Activated T-helper 17 cell treated with anti-CD3 and anti-CD28 coated beads, Interleukin-2, amount 50 U/mL, for 72 hours (primary cell): ENCODE results near the gene PIF1. TPM values are rescaled to one million over a fixed set of nuclear protein-coding genes. Genes with fewer than 3 reads are reported as not detected.

Experiments used
- ATAC-seq: fragments of 150-1000 bp; cut with Tn5 transposase; replicated peaks from 2 replicates; pipeline ENCODE4 v1.10.0; 2021; ENCODE audit warnings: mild to moderate bottlenecking, moderate library complexity
- H3K27ac Mint-ChIP-seq: one replicate; pipeline ENCODE4 v1.8.0; 2022; ENCODE audit warnings: mixed read lengths
- H3K27me3 Mint-ChIP-seq: one replicate; pipeline ENCODE4 v1.8.0; 2022; ENCODE audit warnings: mixed read lengths
- H3K36me3 Mint-ChIP-seq: one replicate; pipeline ENCODE4 v1.8.0; 2022; ENCODE audit warnings: low read depth, mild to moderate bottlenecking, mixed read lengths
- H3K4me1 Mint-ChIP-seq: one replicate; pipeline ENCODE4 v1.8.0; 2022; ENCODE audit warnings: mixed read lengths
- H3K4me3 Mint-ChIP-seq: one replicate; pipeline ENCODE4 v1.8.0; 2022; ENCODE audit warnings: mild to moderate bottlenecking, mixed read lengths
- H3K9me3 Mint-ChIP-seq: one replicate; pipeline ENCODE4 v1.8.0; 2022; ENCODE audit warnings: mixed read lengths
- total RNA-seq, 2 donors: library from RNA; stranded (reverse); gene quantifications; one replicate each; pipeline ENCODE4 v1.2.3, GENCODE V29; 2022

The PIF1 gene
- total RNA-seq, 2 donors from 2014 or later = 44.4 to 53.1 TPM

DNA sequence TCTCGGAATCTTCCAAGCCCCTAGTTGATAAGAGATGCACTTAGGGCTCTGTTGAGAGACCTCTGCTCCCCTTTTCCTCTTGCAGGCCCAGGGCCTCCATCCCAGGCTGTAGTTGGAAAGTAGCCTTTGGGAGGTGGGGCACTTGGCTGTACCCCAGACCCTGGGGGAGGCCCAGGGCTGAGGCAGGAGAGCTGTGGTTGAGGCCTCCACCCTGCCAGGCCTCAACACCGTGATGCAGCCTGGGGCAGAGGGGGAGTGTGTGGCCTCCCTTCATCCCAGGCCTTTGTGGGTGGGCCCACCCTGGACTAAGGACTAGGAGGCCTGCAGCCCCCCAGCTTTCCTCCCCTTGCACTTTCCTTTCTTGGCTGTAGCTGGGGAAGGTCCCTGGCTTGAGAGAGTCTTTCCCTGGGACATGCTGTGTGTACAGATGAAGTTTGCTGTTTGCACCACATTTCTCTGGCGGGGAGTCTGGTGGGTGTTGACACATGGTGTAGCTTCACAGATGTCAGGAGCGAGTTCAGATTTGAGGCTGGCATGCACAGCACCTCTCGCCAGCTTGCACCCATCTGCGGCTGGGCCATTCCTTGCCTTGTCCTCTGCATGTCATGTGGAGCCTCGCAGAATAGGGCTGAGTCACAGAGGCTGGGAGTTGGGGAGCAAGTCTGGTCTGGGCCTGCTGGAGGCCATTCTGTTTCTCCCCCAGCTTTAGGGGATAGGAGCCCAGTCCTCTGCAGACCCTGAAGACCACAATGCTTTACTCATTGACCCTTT is 29.9 kb upstream of the PIF1 start:
- Mint-ChIP-seq H3K27ac (peak overlapping the region; percentile 95), H3K36me3 (peaks cover 99% of the 10 kb centered on the region), H3K27me3 (no peaks in the 10 kb centered on the region), H3K4me1 (peaks cover 57% of the 10 kb centered on the region), H3K4me3 (peak overlapping the region; percentile 25), H3K9me3 (no peaks in the 10 kb centered on the region)
- no peak for ATAC-seq

DNA sequence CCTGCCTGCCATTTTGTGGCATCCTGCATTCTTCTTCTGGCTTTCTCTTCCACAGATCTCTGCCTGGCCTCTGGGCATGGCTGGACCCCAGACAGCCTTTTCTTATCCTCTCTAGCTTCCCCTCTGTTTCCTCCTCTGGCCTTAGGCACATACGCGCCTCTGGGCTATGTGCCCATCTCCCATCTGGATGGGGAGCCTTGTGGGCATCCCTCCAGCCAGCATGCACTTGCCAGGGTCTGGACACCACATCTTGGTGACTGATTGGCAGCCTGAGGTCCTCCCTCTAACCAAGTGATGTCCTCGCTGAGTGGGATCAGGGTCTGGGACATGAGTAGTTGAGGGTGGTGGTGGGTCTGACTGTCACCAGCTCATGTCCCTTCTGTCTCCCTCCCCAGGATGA is 29.1 kb upstream of the PIF1 start:
- Mint-ChIP-seq H3K4me3 (no peak overlapping the region), H3K36me3 (peaks cover 99% of the 10 kb centered on the region), H3K9me3 (no peaks in the 10 kb centered on the region), H3K27ac (peak overlapping the region; percentile 82), H3K4me1 (peaks cover 58% of the 10 kb centered on the region), H3K27me3 (no peaks in the 10 kb centered on the region)
- ATAC-seq = no peak

DNA sequence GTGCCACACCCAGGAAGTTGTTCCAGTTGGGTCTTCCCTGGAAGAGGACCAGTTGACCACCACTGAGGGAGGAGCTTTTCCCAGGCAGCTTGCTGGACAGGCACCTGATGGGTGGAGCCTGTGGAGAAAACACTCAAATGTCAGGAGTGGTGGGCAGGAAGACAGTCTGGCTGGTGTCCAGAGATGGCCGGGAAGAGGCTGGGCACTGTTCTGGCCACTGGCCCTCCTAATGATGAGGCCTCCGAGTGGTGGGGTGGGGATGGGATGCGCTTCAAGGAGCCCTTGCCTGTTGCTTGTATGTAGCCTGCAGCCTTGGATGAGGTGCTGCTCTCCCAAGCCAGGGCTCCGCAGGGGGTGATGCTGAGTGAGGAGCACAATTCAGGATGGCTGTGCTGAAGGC is 28.6 kb upstream of the PIF1 start:
- no peak for ATAC-seq
- Mint-ChIP-seq H3K4me3 (no peak overlapping the region), H3K4me1 (peaks cover 57% of the 10 kb centered on the region), H3K36me3 (peaks cover 99% of the 10 kb centered on the region), H3K27ac (peak overlapping the region; percentile 82), H3K9me3 (no peaks in the 10 kb centered on the region), H3K27me3 (no peaks in the 10 kb centered on the region)

DNA sequence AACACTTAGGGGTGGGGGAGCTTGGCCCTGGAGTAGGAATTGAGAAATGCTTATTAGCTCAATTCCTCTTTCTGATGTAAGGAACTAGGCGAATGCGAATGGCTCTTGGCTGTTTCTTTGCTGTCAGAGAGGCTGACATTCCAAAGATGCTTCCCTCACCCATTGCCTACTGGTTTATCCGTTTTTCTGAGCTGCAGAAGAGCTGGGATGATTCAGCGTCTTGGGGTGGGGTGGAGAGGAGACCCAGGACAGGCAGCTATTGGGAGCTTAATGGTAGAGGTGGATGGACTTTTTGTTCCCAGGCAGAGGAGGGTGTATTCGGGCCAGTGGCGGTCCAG is 26.0 kb upstream of the PIF1 start:
- peaks cover 97% of the 10 kb centered on the region for H3K36me3 Mint-ChIP-seq
- H3K4me1 Mint-ChIP-seq = peaks cover 42% of the 10 kb centered on the region
- H3K9me3 Mint-ChIP-seq = no peaks in the 10 kb centered on the region
- H3K27me3 Mint-ChIP-seq = no peaks in the 10 kb centered on the region
- H3K27ac Mint-ChIP-seq = peak overlapping the region; percentile 55
- ATAC-seq = no peak
- H3K4me3 Mint-ChIP-seq = no peak overlapping the region

DNA sequence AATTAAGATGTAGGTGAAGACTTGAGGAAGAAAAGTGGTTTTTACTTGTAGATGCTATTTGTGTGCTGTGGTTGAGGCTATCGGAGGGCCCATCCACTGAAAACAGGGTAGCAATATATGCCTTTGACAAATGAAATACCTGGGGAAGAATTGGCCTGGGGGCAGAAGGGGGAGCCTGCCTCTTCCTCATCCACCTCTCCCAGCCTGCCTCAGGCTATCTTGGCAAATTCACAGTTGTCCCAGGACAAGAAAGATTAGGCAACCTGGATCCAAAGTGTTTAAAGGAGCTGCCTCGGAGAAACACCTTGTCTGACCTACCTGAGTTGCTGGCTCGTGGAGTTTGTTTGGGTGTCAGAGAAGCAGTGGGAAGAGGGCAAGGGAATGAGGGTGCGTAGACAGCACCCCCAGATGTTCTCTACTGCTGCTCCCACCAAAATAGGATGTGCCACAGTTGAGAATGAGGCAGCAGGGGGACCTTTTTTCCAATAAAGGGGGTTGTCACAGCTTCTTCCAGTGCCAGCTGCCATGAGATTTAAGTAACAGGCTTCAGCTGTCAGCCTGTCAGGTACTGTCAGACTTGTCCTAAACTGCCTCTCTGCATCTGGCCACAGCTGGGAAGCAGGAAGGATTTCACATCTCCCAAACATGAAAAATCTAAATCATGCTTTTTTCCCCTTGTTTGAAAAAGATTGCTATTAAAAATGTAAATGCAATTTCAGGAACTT is 25.5 kb upstream of the PIF1 start:
- no peak overlapping the region for H3K4me3 Mint-ChIP-seq
- H3K27ac Mint-ChIP-seq = peak overlapping the region; percentile 55
- H3K27me3 Mint-ChIP-seq = no peaks in the 10 kb centered on the region
- ATAC-seq = no peak
- peaks cover 97% of the 10 kb centered on the region for H3K36me3 Mint-ChIP-seq
- no peaks in the 10 kb centered on the region for H3K9me3 Mint-ChIP-seq
- H3K4me1 Mint-ChIP-seq = peaks cover 36% of the 10 kb centered on the region

DNA sequence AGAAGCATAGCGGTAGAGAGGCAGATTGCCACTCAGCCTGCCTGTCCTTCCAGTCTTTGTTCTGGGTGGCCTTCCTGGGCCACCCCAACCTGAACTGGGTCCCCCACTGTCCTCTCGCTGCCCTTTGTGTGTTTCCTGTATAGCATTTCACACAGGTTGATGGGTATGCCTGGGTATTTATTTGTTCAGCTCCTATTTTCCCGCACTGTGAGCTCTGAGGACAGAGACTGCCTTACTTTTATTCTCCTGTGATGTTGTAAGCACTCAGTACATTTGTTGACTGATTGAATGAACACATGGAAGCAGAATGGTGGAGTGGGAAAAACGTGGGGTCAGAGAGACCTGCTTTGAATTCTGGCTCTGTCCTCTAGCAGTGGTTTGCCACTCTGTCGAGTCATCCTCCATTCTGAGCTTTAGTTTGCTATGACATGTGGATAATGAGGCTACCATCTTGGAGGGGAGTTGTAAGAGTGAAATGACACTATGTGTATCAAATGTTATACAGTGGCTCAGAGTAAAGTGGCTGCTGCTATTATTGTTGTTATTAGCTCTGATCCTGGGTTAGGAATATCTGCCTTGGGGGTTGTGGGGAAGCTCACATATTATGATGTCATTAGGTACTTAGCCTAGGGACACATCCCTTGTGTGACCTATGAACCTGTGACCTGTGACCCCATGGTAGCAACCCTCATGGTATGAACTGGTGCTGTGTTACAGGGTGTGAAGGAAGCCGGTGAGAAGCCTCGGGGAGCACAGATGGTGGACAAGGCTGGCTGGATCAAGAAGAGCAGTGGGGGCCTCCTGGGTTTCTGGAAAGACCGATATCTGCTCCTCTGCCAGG is 22.6 kb upstream of the PIF1 start:
- peaks cover 45% of the 10 kb centered on the region for H3K4me1 Mint-ChIP-seq
- ATAC-seq = no peak

DNA sequence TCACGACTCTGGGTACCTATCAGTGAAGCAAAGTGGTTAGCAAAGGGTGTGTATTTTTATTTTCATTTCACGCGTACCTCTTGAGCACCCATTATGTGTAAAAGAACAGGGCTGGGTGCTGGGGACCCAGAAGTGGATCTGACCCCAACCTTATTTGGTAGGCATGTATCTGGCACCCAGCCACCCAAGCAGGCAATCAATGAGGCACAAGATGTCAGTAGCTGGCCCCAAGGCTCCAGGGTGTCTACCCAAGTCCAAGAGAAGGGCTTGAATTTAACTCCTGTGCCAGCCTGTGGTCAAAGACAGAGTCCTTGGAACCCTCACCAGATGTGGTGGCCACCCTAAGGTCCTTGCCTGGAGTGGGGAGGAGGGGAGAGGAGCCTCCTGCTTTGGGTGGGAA is 22.0 kb upstream of the PIF1 start:
- peaks cover 95% of the 10 kb centered on the region for H3K36me3 Mint-ChIP-seq
- ATAC-seq = no peak
- H3K27ac Mint-ChIP-seq = peak overlapping the region; percentile 73
- peaks cover 45% of the 10 kb centered on the region for H3K4me1 Mint-ChIP-seq
- H3K4me3 Mint-ChIP-seq = no peak overlapping the region
- no peaks in the 10 kb centered on the region for H3K9me3 Mint-ChIP-seq
- H3K27me3 Mint-ChIP-seq = no peaks in the 10 kb centered on the region

More for the DNA sequence above, 22.6 kb upstream of the PIF1 start:
- Mint-ChIP-seq H3K9me3 (no peaks in the 10 kb centered on the region), H3K27me3 (no peaks in the 10 kb centered on the region), H3K4me3 (no peak overlapping the region), H3K36me3 (peaks cover 94% of the 10 kb centered on the region), H3K27ac (no peak overlapping the region)

DNA sequence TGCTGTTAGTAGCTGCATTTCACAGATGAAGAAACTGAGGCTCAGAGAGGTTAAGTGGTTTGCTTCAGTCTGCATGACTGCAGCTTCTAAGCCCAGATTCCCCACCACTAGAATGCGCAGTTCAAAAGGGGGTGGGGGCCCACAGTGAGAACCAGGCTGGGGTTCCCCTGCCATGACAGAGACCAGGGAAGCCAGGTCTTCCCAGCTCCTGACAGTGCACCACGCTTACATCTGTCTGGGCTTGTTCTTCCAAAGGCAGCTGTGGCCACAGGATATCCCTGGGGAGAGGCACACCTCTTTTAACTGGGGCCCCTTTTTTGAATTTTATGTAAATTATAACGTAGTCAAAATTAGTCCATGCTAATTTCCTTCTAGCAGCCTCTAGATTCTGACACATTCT is 21.6 kb upstream of the PIF1 start:
- Mint-ChIP-seq H3K9me3 (no peaks in the 10 kb centered on the region), H3K36me3 (peaks cover 95% of the 10 kb centered on the region), H3K4me3 (peak overlapping the region; percentile 97), H3K27me3 (no peaks in the 10 kb centered on the region), H3K4me1 (peaks cover 41% of the 10 kb centered on the region), H3K27ac (peak overlapping the region; percentile 73)
- no peak for ATAC-seq

DNA sequence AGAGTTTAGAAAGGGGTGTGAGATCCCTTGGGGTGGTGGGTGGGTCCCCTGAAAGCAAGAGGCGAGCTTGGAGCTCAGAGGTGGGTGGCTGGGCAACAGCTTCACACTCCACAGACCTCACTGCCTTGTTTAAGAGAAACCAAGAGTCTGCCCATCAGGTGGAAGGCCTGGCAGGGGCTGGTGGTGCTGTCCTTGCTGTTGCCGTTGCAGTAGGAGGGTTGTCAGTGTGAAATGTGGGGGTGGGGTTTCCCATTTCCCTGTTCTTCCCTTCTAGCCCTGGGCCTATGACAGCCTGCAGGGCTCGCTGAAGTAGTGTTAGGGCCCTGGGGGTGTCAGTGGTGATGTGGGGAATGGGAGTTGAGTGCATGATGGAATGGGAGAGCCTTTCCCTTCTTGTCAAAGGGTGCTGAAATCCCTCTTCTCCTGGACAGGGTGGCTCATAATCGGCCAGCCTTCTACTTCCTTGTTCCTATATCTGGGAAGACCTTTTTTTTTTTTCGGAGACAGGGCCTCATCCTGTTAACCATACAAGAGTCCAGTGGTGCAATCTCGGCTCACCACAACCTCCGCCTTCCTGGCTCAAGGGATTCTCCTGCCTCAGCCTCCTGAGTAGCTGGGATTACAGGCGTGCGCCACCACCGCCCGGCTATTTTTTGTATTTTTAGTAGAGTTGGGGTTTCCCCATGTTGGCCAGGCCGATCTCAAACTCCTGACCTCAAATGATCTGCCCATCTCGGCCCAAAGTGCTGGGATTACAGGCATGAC is 20.6 kb upstream of the PIF1 start:
- no peaks in the 10 kb centered on the region for H3K27me3 Mint-ChIP-seq
- peaks cover 34% of the 10 kb centered on the region for H3K4me1 Mint-ChIP-seq
- peak overlapping the region; percentile 97 for H3K4me3 Mint-ChIP-seq
- H3K27ac Mint-ChIP-seq = peak overlapping the region; percentile 92
- H3K9me3 Mint-ChIP-seq = no peaks in the 10 kb centered on the region
- H3K36me3 Mint-ChIP-seq = peaks cover 85% of the 10 kb centered on the region
- no peak for ATAC-seq

DNA sequence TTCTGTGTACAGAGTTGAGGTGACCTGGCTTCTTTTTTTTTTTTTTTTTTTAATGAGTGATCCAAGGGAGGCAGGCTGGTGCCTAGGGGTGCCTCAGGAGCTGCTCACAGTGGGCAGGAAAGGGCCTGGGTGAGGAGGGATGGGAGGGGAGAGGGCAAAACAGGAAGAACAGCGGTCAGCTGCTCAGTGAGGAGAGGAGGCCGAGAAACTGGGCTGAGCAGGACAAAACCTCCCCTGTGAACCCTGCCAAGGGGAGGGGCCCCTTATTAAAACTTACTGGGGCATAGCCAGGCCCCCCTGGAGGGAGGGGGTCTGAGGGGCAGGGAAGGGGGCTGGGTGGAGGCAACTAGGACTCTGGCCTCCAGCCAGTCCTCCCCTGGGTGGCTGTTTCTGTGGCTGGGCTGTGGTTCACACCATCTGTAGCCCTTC is 19.8 kb upstream of the PIF1 start:
- Mint-ChIP-seq H3K4me3 (peak overlapping the region; percentile 97), H3K36me3 (peaks cover 77% of the 10 kb centered on the region), H3K4me1 (peaks cover 33% of the 10 kb centered on the region), H3K27ac (peak overlapping the region; percentile 92), H3K9me3 (no peaks in the 10 kb centered on the region), H3K27me3 (no peaks in the 10 kb centered on the region)
- ATAC-seq = no peak

DNA sequence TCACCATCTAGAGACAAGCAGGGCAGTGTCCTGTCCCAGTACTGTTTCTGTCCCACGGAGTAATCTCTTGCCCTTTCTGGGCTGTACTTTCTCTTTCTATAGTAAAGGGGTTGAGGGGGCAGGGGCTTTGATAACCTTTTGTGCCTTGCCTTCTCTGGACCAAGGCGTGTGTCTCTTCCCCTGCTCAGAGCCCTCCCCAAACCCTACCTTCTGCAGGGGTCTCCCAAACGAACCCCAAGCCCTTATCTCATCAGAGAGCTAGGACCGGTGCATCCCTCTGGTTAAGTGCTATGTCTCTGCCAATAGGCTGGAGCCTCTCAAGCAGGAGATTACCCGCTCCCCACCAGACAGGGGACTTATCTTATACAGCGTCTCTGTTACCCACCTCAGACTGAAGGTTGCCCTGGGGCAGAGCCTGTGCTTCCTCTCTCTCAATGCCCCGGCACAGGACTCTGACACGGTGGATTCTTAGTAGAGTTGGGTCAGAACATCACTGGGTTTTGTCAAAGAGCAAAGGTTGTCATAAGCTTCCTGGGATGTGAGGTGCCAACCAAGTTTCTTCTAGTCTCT is 19.2 kb upstream of the PIF1 start:
- Mint-ChIP-seq H3K4me1 (peaks cover 39% of the 10 kb centered on the region), H3K36me3 (peaks cover 72% of the 10 kb centered on the region), H3K27me3 (no peaks in the 10 kb centered on the region), H3K4me3 (peak overlapping the region; percentile 97), H3K9me3 (no peaks in the 10 kb centered on the region), H3K27ac (peak overlapping the region; percentile 92)
- ATAC-seq = peak; percentile 18

DNA sequence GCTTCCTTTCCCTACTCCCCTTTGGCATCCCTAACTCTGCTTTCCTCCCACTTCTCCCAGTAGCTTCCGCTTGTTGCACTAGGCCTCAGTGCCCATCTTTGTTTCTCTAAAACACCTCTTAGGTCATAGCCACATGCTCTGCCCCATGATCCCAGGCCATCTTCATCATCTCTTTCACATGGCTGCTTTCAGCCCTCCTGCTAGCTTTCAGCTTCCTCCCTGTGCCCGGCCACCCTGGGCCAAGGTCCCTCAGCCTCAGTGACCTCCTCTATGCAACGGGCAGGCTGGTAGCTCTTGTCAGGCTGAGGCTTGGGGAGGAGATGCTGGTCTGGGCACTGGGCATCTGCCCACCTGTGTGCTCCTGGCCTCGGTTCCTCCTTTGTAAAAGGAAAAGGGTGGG is 18.5 kb upstream of the PIF1 start:
- peak overlapping the region; percentile 97 for H3K4me3 Mint-ChIP-seq
- H3K9me3 Mint-ChIP-seq = no peaks in the 10 kb centered on the region
- peak overlapping the region; percentile 92 for H3K27ac Mint-ChIP-seq
- no peaks in the 10 kb centered on the region for H3K27me3 Mint-ChIP-seq
- H3K36me3 Mint-ChIP-seq = peaks cover 65% of the 10 kb centered on the region
- H3K4me1 Mint-ChIP-seq = peaks cover 42% of the 10 kb centered on the region
- no peak for ATAC-seq

DNA sequence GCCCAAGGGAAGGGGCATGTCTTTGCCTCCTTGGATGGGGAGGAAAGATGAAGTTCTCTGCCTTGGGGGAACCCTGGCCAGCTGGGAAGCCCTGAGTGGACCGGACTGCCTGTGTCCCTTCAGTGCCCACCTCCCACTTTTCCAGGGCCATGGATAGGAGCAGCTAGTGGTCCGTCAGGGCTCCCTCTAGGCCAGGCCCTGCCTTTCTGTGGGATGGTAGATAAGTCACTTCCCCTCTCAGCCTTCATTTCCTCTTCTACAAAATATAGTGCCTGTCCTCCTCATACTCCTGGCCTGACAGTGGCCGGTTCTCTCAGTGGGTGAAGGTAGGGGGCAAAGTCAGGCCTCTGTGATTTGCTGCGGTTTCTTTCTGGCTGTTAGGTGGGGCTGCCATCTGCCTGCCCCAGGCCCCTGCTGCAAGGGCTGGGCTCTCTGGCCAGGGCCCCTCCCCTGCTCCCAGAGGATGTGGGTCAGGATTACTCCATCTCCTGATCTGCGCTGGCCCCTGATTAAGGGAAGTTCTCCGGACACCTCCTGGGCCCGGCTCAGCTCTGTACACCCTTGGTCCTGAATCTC is 17.6 kb upstream of the PIF1 start:
- no peaks in the 10 kb centered on the region for H3K9me3 Mint-ChIP-seq
- H3K27ac Mint-ChIP-seq = peak overlapping the region; percentile 92
- H3K36me3 Mint-ChIP-seq = peaks cover 56% of the 10 kb centered on the region
- peak overlapping the region; percentile 97 for H3K4me3 Mint-ChIP-seq
- ATAC-seq = peak; percentile 16
- H3K27me3 Mint-ChIP-seq = no peaks in the 10 kb centered on the region
- H3K4me1 Mint-ChIP-seq = peaks cover 46% of the 10 kb centered on the region
